ENCODE data around the gene DHDDS. TPM values are rescaled to one million over a fixed set of nuclear protein-coding genes. Genes with fewer than 3 reads are reported as not detected.

Gene DHDDS
- total RNA-seq, 1 experiment from 2014 or later = 41.4 TPM

DNA sequence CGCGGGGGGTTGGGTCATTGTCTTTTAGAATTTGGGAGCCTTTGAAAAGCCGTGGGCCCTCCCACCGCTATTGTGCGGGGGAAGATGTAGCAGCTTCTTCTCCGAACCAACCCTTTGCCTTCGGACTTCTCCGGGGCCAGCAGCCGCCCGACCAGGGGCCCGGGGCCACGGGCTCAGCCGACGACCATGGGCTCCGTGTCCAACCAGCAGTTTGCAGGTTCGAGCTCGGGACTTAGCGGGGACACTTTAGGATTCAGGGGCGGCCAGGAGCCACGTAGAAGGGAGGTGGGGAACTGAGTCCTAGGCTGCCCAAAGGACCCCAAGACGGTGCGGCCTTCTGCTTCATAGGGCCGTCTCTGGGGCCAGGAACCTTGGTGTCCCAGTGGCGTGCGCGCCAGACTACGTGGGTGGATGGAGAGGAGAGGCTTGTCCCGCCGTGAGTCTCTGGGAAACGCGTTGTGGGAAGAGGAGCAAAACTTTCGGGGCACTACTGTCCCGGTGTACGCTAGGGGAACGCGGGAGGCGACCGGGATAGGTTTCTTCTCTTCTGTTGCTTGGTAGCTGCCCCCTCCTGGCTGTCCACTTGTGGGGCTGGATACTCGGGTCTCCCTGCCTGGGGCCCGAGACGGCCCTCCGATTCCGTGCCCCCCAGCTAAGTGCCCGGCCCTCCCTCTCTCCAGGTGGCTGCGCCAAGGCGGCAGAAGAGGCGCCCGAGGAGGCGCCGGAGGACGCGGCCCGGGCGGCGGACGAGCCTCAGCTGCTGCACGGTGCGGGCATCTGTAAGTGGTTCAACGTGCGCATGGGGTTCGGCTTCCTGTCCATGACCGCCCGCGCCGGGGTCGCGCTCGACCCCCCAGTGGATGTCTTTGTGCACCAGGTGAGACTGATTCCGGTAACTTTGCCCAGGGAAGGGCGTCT, 21.2 kb upstream of the DHDDS start, which contains the start of gene LIN28A:
Gene LIN28A, plus strand, starts transcription at position 112 of the 918 bp plus-strand sequence. Its CDS starts 75 bp downstream, at position 187.
- no peak within 1 kb of the TSS for H3K4me2 ChIP-seq
- no peak within 1 kb of the TSS for H2AFZ ChIP-seq
- H3K4me3 ChIP-seq = no peak within 1 kb of the TSS
- no peaks in the 10 kb centered on the region for H3K9me3 ChIP-seq (ENCODE audit: insufficient read depth, low read depth)
- no peaks in the 10 kb centered on the region for H3K79me2 ChIP-seq (ENCODE audit: low read depth)
- intact Hi-C loops (cut with micrococcal nuclease; ENCODE audit: unreplicated experiment) = loop anchor here (10.0 kb wide), 1 partner anchor 236 kb away; the partner anchor contains the start of genes CNKSR1 and ZNF593OS
- DNase-seq = no peak
- no peaks in the 10 kb centered on the region for H3K4me1 ChIP-seq (replicated peaks; ENCODE audit: insufficient read depth)
- TF ChIP-seq, protein P1, sequence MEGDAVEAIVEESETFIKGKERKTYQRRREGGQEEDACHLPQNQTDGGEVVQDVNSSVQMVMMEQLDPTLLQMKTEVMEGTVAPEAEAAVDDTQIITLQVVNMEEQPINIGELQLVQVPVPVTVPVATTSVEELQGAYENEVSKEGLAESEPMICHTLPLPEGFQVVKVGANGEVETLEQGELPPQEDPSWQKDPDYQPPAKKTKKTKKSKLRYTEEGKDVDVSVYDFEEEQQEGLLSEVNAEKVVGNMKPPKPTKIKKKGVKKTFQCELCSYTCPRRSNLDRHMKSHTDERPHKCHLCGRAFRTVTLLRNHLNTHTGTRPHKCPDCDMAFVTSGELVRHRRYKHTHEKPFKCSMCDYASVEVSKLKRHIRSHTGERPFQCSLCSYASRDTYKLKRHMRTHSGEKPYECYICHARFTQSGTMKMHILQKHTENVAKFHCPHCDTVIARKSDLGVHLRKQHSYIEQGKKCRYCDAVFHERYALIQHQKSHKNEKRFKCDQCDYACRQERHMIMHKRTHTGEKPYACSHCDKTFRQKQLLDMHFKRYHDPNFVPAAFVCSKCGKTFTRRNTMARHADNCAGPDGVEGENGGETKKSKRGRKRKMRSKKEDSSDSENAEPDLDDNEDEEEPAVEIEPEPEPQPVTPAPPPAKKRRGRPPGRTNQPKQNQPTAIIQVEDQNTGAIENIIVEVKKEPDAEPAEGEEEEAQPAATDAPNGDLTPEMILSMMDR (conservative IDR thresholded peaks at IDR 0.05) = no peak
- no peak for TF ChIP-seq EZH2 (IDR thresholded peaks at IDR 0.05; ENCODE audit: low read depth)
- no peaks in the 10 kb centered on the region for H3K36me3 ChIP-seq (ENCODE audit: low read depth)
- ChIA-PET POLR2A (ENCODE audit: unreplicated experiment) (interaction anchor here (0.6 kb wide), 1 partner anchor 363 kb away, joined by 5 read pairs; no protein-coding TSS in a partner anchor), CTCF (interaction anchor here (0.5 kb wide), 1 partner anchor 17 kb away, joined by 3 read pairs; no protein-coding TSS in a partner anchor)
- no peaks in the 10 kb centered on the region for H4K20me1 ChIP-seq (ENCODE audit: insufficient read depth)
- peaks cover 4% of the 10 kb centered on the region; the same call in 1 of the 2 replicates for H3F3A ChIP-seq (ENCODE audit: insufficient read depth, low read depth)
- H3K9me2 ChIP-seq (ENCODE audit: insufficient read depth) = no peaks in the 10 kb centered on the region
- no peaks in the 10 kb centered on the region for H3K27me3 ChIP-seq (ENCODE audit: insufficient read depth, low read depth)
- no TSS peak for BruUV-seq (replicated peaks)
- H3K27ac ChIP-seq = no peak within 1 kb of the TSS

DNA sequence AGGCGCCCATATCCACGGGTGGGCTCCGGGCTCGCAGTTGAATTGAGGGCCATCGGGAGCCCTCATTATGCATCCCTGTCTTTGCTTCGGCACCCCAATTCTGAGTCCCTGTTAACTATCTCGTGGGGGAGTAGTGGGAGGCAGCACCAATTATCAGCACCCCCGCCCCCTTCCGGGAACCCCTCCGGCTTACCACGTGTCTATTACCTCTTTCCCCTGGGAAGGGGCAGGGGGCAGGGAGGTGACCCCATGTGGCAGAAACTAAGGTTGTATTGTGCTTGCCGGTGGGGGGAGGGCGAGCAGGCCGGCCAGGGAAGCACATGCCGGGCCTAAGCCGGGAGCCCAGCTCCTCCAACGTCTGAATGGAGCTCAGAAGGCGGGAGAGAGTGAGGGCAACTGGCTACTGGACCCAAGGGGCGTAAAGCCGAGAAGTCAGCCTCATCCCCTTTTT, 20.5 kb upstream of the DHDDS start:
- Histone ChIP-seq H3K79me2 (ENCODE audit: low read depth) (no peaks in the 10 kb centered on the region), H3K27ac (no peak overlapping the region), H3F3A (ENCODE audit: insufficient read depth, low read depth) (no peaks in the 10 kb centered on the region), H3K4me2 (no peak overlapping the region), H3K4me3 (no peak overlapping the region), H3K9me3 (ENCODE audit: insufficient read depth, low read depth) (no peaks in the 10 kb centered on the region), H4K20me1 (ENCODE audit: insufficient read depth) (no peaks in the 10 kb centered on the region), H3K36me3 (ENCODE audit: low read depth) (no peaks in the 10 kb centered on the region), H2AFZ (no peak overlapping the region), H3K4me1 (replicated peaks; ENCODE audit: insufficient read depth) (no peaks in the 10 kb centered on the region), H3K27me3 (ENCODE audit: insufficient read depth, low read depth) (no peaks in the 10 kb centered on the region), H3K9me2 (ENCODE audit: insufficient read depth) (no peaks in the 10 kb centered on the region)
- no TSS peak for BruUV-seq (replicated peaks)
- TF ChIP-seq EZH2 (IDR thresholded peaks at IDR 0.05; ENCODE audit: low read depth) = no peak
- TF ChIP-seq, protein P1 (conservative IDR thresholded peaks at IDR 0.05) = no peak
- POLR2A ChIA-PET (ENCODE audit: unreplicated experiment) = interaction anchor here (0.6 kb wide), 1 partner anchor 364 kb away, joined by 5 read pairs; no protein-coding TSS in a partner anchor
- intact Hi-C loops (cut with micrococcal nuclease; ENCODE audit: unreplicated experiment) = loop anchor here (10.0 kb wide), 1 partner anchor 237 kb away; the partner anchor contains the start of genes CNKSR1 and ZNF593OS
- DNase-seq = no peak
- CTCF ChIA-PET = interaction anchor here (0.5 kb wide), 1 partner anchor 18 kb away, joined by 3 read pairs; no protein-coding TSS in a partner anchor

DNA sequence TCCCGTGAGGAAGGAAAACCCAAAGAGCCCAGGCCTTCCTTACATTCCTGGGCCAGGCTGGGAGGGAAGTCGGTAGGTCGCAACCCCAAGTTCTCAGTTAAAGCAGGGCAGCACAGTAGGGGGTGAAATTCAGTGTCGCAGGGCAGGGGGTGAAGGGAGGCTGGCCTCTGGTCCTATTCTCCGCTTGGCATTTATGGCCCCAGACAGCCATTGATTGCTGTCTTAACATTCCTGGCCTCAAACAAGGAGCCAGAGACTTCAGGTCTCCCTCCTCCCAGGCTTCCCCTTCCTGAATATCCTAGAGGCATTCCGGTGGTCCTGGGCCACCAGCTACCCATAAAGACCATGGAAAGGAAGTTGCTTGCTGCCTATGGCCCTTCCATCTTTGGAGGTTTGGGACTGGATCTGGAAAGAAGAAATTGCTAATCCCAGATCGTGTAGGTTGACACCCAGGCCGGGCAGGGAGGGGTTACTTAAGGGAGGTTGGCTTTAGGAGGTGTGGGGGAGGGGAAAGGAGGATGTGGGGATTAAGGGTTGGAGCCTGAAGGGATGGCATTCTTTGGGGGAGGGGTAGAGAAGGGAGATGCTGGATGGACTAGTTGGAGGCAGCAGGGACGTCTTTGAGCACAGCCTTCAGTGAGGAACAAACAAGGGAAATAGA, 19.8 kb upstream of the DHDDS start:
- Histone ChIP-seq H3K4me1 (replicated peaks; ENCODE audit: insufficient read depth) (no peaks in the 10 kb centered on the region), H3K9me3 (ENCODE audit: insufficient read depth, low read depth) (no peaks in the 10 kb centered on the region), H3K4me2 (no peak overlapping the region), H3K36me3 (ENCODE audit: low read depth) (no peaks in the 10 kb centered on the region), H2AFZ (no peak overlapping the region), H3K27me3 (ENCODE audit: insufficient read depth, low read depth) (no peaks in the 10 kb centered on the region), H4K20me1 (ENCODE audit: insufficient read depth) (no peaks in the 10 kb centered on the region), H3K27ac (no peak overlapping the region), H3K79me2 (ENCODE audit: low read depth) (no peaks in the 10 kb centered on the region), H3K9me2 (ENCODE audit: insufficient read depth) (no peaks in the 10 kb centered on the region), H3F3A (ENCODE audit: insufficient read depth, low read depth) (no peaks in the 10 kb centered on the region), H3K4me3 (no peak overlapping the region)
- no peak for DNase-seq
- intact Hi-C loops (cut with micrococcal nuclease; ENCODE audit: unreplicated experiment) = loop anchor here (10.0 kb wide), 1 partner anchor 238 kb away; the partner anchor contains the start of genes CNKSR1 and ZNF593OS
- BruUV-seq (replicated peaks) = no TSS peak
- CTCF ChIA-PET = no interaction called here
- TF ChIP-seq, protein P1 (conservative IDR thresholded peaks at IDR 0.05) = no peak
- TF ChIP-seq EZH2 (IDR thresholded peaks at IDR 0.05; ENCODE audit: low read depth) = no peak
- POLR2A ChIA-PET (ENCODE audit: unreplicated experiment) = no interaction called here
